Endothelial cell of umbilical vein (primary cell): ENCODE measurements around the gene LYRM1. TPM values are rescaled to one million over a fixed set of nuclear protein-coding genes. Genes with fewer than 3 reads are reported as not detected.

ENCODE experiments used
- BruUV-seq: library from RNA; stranded (reverse); fragments of 400-500 nt; replicated peaks from 2 replicates; lab custom pipeline; 2021; lab: Mats Ljungman, UMichigan
- CTCF ChIA-PET: fragments of 300-600, 350-600 bp; sonication (Branson Sonifier 250); formaldehyde crosslinking; loops from one replicate; lab custom pipeline; 2021; ENCODE audit warnings: antibody characterized with exemption, inconsistent platforms; lab: Charles Lee
- POLR2A ChIA-PET: fragments of 300-600, 350-600 bp; sonication (Branson Sonifier 250); formaldehyde crosslinking; loops from one replicate; lab custom pipeline; 2021; ENCODE audit warnings: antibody characterized with exemption, inconsistent platforms; lab: Charles Lee
- DNase-seq: peaks from one replicate; pipeline ENCODE4 v3.0.0-alpha.2; 2011; ENCODE audit warnings: low read depth, low spot score
- FAIRE-seq: peaks from 2 replicates; lab custom pipeline; 2011; peaks lifted over from hg19 to GRCh38; lab: Jason Lieb, UNC
- H2AFZ ChIP-seq: 2 replicates; pipeline ENCODE4 v1.6.0; 2012; ENCODE audit warnings: low read depth, low read length, control low read depth, inconsistent platforms
- H3K27ac ChIP-seq: 2 replicates; pipeline ENCODE4 v1.5.1; 2011; ENCODE audit warnings: low read depth, mild to moderate bottlenecking, control low read depth, low read length, moderate library complexity; ENCODE audit not compliant: insufficient read depth
- H3K27me3 ChIP-seq, 2 experiments: 2 replicates each; pipeline versions ENCODE4 v1.6.0 to v1.6.1; 2011; ENCODE audit warnings: low read length in 2 of 2, mixed read lengths in 1 of 2; ENCODE audit not compliant: control insufficient read depth in 2 of 2, insufficient read depth in 2 of 2
- H3K36me3 ChIP-seq, 2 experiments: 2 replicates in 1 of 2; 3 replicates in 1 of 2; pipeline ENCODE4 v1.5.1; 2011; ENCODE audit warnings: low read length in 2 of 2, mild to moderate bottlenecking in 1 of 2, moderate library complexity in 1 of 2; ENCODE audit not compliant: control insufficient read depth in 2 of 2, insufficient read depth in 2 of 2; ENCODE audit errors: extremely low read depth in 1 of 2
- H3K4me1 ChIP-seq: 3 replicates; pipeline ENCODE4 v1.5.1; 2011; ENCODE audit warnings: mild to moderate bottlenecking, low read length; ENCODE audit not compliant: control insufficient read depth, insufficient read depth; ENCODE audit errors: extremely low read depth
- H3K4me2 ChIP-seq: 2 replicates; pipeline ENCODE4 v1.6.1; 2011; ENCODE audit warnings: low read length, control low read depth, mixed read lengths; ENCODE audit not compliant: insufficient read depth
- H3K4me3 ChIP-seq, 3 experiments: fragments of 200-600 bp in 1 of 3; sonication (generic), shearing (Covaris generic) in 1 of 3; replicated peaks in 1 of 3; 2 replicates each; pipeline ENCODE4 v1.5.1; 2011 to 2016; ENCODE audit warnings: control low read depth in 3 of 3, low read length in 3 of 3, mild to moderate bottlenecking in 2 of 3, inconsistent platforms in 1 of 3, low read depth in 1 of 3, moderate library complexity in 1 of 3; ENCODE audit not compliant: insufficient read depth in 1 of 3
- H3K79me2 ChIP-seq: 2 replicates; pipeline ENCODE4 v1.6.0; 2012; ENCODE audit warnings: low read length, inconsistent platforms; ENCODE audit not compliant: control insufficient read depth, insufficient read depth
- H3K9ac ChIP-seq: replicated peaks from 2 replicates; pipeline ENCODE3; 2011; ENCODE audit warnings: low read length, control low read depth; ENCODE audit not compliant: insufficient read depth; ENCODE audit errors: extremely low read depth
- H3K9me1 ChIP-seq: replicated peaks from 3 replicates; pipeline ENCODE4 v1.6.0; 2011; ENCODE audit warnings: mild to moderate bottlenecking, low read length; ENCODE audit not compliant: control insufficient read depth, insufficient read depth; ENCODE audit errors: extremely low read depth
- H3K9me3 ChIP-seq: replicated peaks from 2 replicates; pipeline ENCODE4 v1.5.1; 2012; ENCODE audit warnings: low read length, inconsistent platforms; ENCODE audit not compliant: control insufficient read depth, insufficient read depth
- H4K20me1 ChIP-seq: replicated peaks from 2 replicates; pipeline ENCODE3; 2011; ENCODE audit warnings: mild to moderate bottlenecking, low read length; ENCODE audit not compliant: control insufficient read depth, insufficient read depth; ENCODE audit errors: extremely low read depth
- EZH2 ChIP-seq: IDR thresholded peaks from 2 replicates; pipeline ENCODE4 v1.6.1; 2012; ENCODE audit warnings: borderline replicate concordance, low read depth, mild to moderate bottlenecking, moderate library complexity, low read length, inconsistent platforms; ENCODE audit not compliant: severe bottlenecking
- FOS ChIP-seq: IDR thresholded peaks from 2 replicates; pipeline ENCODE4 v1.6.1; 2011; ENCODE audit warnings: mild to moderate bottlenecking, low read length, moderate library complexity, borderline replicate concordance; ENCODE audit not compliant: insufficient read depth
- GATA2 ChIP-seq: IDR thresholded peaks from 2 replicates; pipeline ENCODE4 v1.7.0; 2011; ENCODE audit warnings: low read depth, mild to moderate bottlenecking, moderate library complexity, mixed read lengths, low read length; ENCODE audit not compliant: insufficient read length, insufficient read depth
- JUN ChIP-seq: IDR thresholded peaks from 2 replicates; pipeline ENCODE4 v1.6.1; 2011; ENCODE audit warnings: borderline replicate concordance, low read depth; ENCODE audit not compliant: insufficient read length, insufficient read depth
- MYC ChIP-seq: IDR thresholded peaks from one replicate; pipeline ENCODE4 v1.6.1; 2011; ENCODE audit warnings: mild to moderate bottlenecking, low read depth, low read length
- POLR2A ChIP-seq: IDR thresholded peaks from 2 replicates; pipeline ENCODE4 v1.6.1; 2012; ENCODE audit warnings: low read depth, mild to moderate bottlenecking, control low read depth, low read length
- POLR2AphosphoS5 ChIP-seq: IDR thresholded peaks from 2 replicates; pipeline ENCODE4 v1.6.1; 2012; ENCODE audit warnings: low read depth, mild to moderate bottlenecking, control low read depth, low read length, moderate library complexity; ENCODE audit not compliant: insufficient read depth
- dilution Hi-C: fragments of 300-500 bp; cut with MboI; formaldehyde crosslinking; loops from one replicate; pipeline ENCODE4 v1.15.0; 2019; ENCODE audit warnings: low sequenced_read_pairs; ENCODE audit not compliant: extremely low pct_ligation_motif_present
- intact Hi-C: fragments of 100-400 bp; cut with micrococcal nuclease; formaldehyde crosslinking; loops from one replicate; pipeline ENCODE4 v1.10.0; 2022
- polyA plus RNA-seq, 4 experiments: library from polyadenylated mRNA; depleted of rRNA in 3 of 4; stranded (reverse) in 3 of 4; unstranded in 1 of 4; fragments of >200 nt; gene quantifications; 2 replicates each; pipeline versions ENCODE4 v1.2.1 to v1.2.3, GENCODE V29; 2011 to 2012; ENCODE audit warnings: missing spikeins in 1 of 4
- total RNA-seq: library from RNA; stranded (reverse); gene quantifications from 2 replicates; pipeline ENCODE4 v1.2.3, GENCODE V29; 2021
- TF ChIP-seq, protein P1 (sequence below), 2 donors: IDR thresholded peaks; 1 replicate in 1 of 2; 2 replicates in 1 of 2; pipeline ENCODE4 v1.5.1; 2011; ENCODE audit warnings: low read length in 2 of 2, mild to moderate bottlenecking in 2 of 2, moderate library complexity in 2 of 2, control low read depth in 1 of 2, inconsistent platforms in 1 of 2, low read depth in 1 of 2; ENCODE audit not compliant: insufficient read depth in 1 of 2; ENCODE audit errors: extremely low read depth in 1 of 2
- TF ChIP-seq, protein P2 (sequence below): IDR thresholded peaks from 2 replicates; pipeline ENCODE4 v1.6.1; 2011; ENCODE audit not compliant: insufficient read depth, insufficient read length

The LYRM1 gene
- total and polyA plus RNA-seq, 2 donors (not counting 3 experiments of a cell fraction or from before 2014, with no cell fraction given), result 20.4 to 28.4 TPM

DNA sequence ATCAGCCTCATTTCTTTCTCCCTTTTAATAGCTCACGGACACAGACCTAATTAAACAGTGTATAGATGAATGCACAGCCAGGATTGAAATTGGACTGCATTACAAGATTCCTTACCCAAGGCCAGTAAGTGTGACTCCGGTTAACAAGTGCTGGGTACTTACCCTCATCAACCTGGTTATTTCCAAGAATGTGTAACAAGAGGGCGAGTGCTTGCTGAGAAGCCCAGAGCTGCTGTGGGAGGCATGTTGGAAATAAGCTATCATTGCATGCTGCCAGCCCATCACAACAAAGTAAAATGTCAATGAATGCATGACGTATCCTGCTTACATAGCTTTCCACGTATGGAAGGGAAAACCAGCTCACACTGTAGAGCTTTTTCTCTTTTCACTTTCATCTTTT lies 19.5 kb downstream of the LYRM1 start:
- Histone ChIP-seq H3K27ac (no peak overlapping the region), H3K4me1 (no peaks in the 10 kb centered on the region), H3K9ac (no peak overlapping the region), H4K20me1 (no peaks in the 10 kb centered on the region), H3K4me3 (no peak overlapping the region), H3K9me3 (no peaks in the 10 kb centered on the region), H2AFZ (no peak overlapping the region), H3K79me2 (no peaks in the 10 kb centered on the region), H3K27me3 (no peaks in the 10 kb centered on the region), H3K36me3 (peaks cover 0 to 10% of the 10 kb centered on the region in 2 experiments), H3K4me2 (no peak overlapping the region), H3K9me1 (no peaks in the 10 kb centered on the region)
- DNase-seq, result no peak
- BruUV-seq, result no TSS peak
- POLR2A ChIA-PET, result no interaction called here
- TF ChIP-seq, protein P1, sequence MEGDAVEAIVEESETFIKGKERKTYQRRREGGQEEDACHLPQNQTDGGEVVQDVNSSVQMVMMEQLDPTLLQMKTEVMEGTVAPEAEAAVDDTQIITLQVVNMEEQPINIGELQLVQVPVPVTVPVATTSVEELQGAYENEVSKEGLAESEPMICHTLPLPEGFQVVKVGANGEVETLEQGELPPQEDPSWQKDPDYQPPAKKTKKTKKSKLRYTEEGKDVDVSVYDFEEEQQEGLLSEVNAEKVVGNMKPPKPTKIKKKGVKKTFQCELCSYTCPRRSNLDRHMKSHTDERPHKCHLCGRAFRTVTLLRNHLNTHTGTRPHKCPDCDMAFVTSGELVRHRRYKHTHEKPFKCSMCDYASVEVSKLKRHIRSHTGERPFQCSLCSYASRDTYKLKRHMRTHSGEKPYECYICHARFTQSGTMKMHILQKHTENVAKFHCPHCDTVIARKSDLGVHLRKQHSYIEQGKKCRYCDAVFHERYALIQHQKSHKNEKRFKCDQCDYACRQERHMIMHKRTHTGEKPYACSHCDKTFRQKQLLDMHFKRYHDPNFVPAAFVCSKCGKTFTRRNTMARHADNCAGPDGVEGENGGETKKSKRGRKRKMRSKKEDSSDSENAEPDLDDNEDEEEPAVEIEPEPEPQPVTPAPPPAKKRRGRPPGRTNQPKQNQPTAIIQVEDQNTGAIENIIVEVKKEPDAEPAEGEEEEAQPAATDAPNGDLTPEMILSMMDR (IDR thresholded peaks at IDR 0.05; ENCODE audit: extremely low read depth in 1 of 2, insufficient read depth in 1 of 2, low read depth in 1 of 2, low read length in 2 of 2), result no peak
- TF ChIP-seq FOS, result no peak
- TF ChIP-seq POLR2AphosphoS5, result no peak
- TF ChIP-seq POLR2A, result no peak
- no peak for TF ChIP-seq EZH2
- TF ChIP-seq GATA2, result no peak
- TF ChIP-seq MYC, result no peak
- TF ChIP-seq JUN, result no peak
- TF ChIP-seq, protein P2, sequence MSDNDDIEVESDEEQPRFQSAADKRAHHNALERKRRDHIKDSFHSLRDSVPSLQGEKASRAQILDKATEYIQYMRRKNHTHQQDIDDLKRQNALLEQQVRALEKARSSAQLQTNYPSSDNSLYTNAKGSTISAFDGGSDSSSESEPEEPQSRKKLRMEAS, result no peak
- no peak for FAIRE-seq
- dilution Hi-C loops (no loop called here), intact Hi-C loops (no loop called here)
- CTCF ChIA-PET, result interaction anchor here (0.5 to 0.9 kb wide), 3 partner anchors 9 to 80 kb away, joined by 3 to 4 read pairs (median 3); no protein-coding TSS in a partner anchor
